Psoas muscle (tissue), 8 donors: ENCODE data around the gene PIP5K1B. TPM values are rescaled to one million over a fixed set of nuclear protein-coding genes. Genes with fewer than 3 reads are reported as not detected.

Experiments
- ATAC-seq, 4 donors: fragments of 200-7000 bp; cut with Tn5 transposase; one replicate each; pipeline ENCODE4 v1.9.1; 2020; ENCODE audit warnings: moderate library complexity in 3 of 4, mild to moderate bottlenecking in 2 of 4
- DNase-seq, 2 donors: peaks; one replicate each; pipeline ENCODE4 v3.0.0-alpha.2; 2020
- H3K27ac ChIP-seq: fragments of 200-600 bp; one replicate; pipeline ENCODE4 v1.8.0; 2022
- H3K27me3 ChIP-seq, 3 donors: fragments of 200-600 bp in 1 of 3; one replicate each; pipeline versions ENCODE4 v1.6.1 to v1.8.0; 2013 to 2022; ENCODE audit warnings: low read length in 2 of 3, mild to moderate bottlenecking in 2 of 3, moderate library complexity in 1 of 3; ENCODE audit not compliant: insufficient read depth in 3 of 3
- H3K36me3 ChIP-seq, 2 donors: fragments of 200-600 bp in 1 of 2; one replicate each; pipeline versions ENCODE4 v1.6.1 to v1.8.0; 2013 to 2022; ENCODE audit warnings: low read depth in 1 of 2, mild to moderate bottlenecking in 1 of 2, moderate library complexity in 1 of 2; ENCODE audit not compliant: insufficient read depth in 1 of 2
- H3K4me1 ChIP-seq: fragments of 200-600 bp; one replicate; pipeline ENCODE4 v1.8.0; 2022
- H3K4me3 ChIP-seq: fragments of 200-600 bp; one replicate; pipeline ENCODE4 v1.8.0; 2022; ENCODE audit warnings: mild to moderate bottlenecking
- H3K9me3 ChIP-seq: fragments of 200-600 bp; one replicate; pipeline ENCODE4 v1.8.0; 2022
- WGBS, 3 donors: extraction: QIAGEN DNeasy Blood & Tissue Kit; methylation state at CpG; one replicate each; pipeline versions ENCODE4 v1.1.6 to v1.1.7; 2013; 5-methylcytosine and 5-hydroxymethylcytosine counted together
- intact Hi-C, 2 donors: fragments of 100-400 bp; cut with DNase I; formaldehyde crosslinking; loops; one replicate each; pipeline versions ENCODE4 v1.11.0 to v1.14.2; 2022
- polyA plus RNA-seq, 3 donors: library from polyadenylated mRNA; stranded (reverse); fragments of 200-250 nt; gene quantifications; one replicate each; pipeline ENCODE4 v1.2.3, GENCODE V29; 2013
- total RNA-seq, 4 donors: library from RNA; stranded (reverse); fragmentation: NEBNext Ultra II Directional in 2 of 4; extraction: Animal tissue kit (Norgen Biotek cat#: 25700) in 2 of 4; gene quantifications; one replicate each; pipeline versions ENCODE4 v1.2.1 to v1.2.4, GENCODE V29; 2021 to 2023
- TF ChIP-seq, protein P1 (sequence below): fragments of 200-600 bp; IDR thresholded peaks from one replicate; pipeline ENCODE4 v1.8.0; 2022; ENCODE audit warnings: antibody characterized with exemption
- donor health status: healthy with polysubstance abuse.
- donor health status: DM: no; HTN: no; CAD: no; lungs with moderate emphysema.
- donor health status: Bipolar disorder and iron deficiency.
- donor health status: healthy.
- donor health status: DM: yes; HTN: yes; CAD: no.
- donor health status: DM: no; HTN: no; CAD: no.
- donor health status: DM: no; HTN: no; CAD: no.
- donor health status: DM: yes; HTN: yes; CAD: no.

PIP5K1B gene
- total and polyA plus RNA-seq, 7 donors, result 0.48 to 2.5 (median 1.7) TPM

DNA sequence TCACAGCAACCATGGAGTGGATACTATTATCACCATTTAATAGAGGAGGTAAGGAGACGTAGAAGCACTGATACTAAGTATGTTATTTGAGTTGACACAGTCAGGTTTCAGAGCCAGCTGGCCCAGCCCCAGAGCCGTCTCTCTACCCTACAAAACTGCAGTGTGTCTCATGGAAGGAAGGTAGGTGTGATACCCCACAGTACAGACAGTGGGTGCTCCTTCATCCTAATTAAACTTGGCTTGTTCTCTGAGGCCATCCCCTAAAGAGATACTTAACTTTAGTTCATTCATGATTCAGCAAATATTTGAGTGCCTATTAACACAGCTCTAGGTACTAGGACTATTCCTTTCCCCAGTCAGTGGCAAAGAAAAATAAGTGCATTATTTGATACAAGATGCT lies 22.6 kb downstream of the PIP5K1B start:
- intact Hi-C loops, result no loop called here
- ATAC-seq, result no peak
- Histone ChIP-seq H3K9me3 (no peaks in the 10 kb centered on the region), H3K4me1 (no peaks in the 10 kb centered on the region), H3K27me3 (no peaks in the 10 kb centered on the region), H3K4me3 (no peak overlapping the region), H3K36me3 (no peaks in the 10 kb centered on the region), H3K27ac (no peak overlapping the region)
- no peak for DNase-seq
- TF ChIP-seq, protein P1, sequence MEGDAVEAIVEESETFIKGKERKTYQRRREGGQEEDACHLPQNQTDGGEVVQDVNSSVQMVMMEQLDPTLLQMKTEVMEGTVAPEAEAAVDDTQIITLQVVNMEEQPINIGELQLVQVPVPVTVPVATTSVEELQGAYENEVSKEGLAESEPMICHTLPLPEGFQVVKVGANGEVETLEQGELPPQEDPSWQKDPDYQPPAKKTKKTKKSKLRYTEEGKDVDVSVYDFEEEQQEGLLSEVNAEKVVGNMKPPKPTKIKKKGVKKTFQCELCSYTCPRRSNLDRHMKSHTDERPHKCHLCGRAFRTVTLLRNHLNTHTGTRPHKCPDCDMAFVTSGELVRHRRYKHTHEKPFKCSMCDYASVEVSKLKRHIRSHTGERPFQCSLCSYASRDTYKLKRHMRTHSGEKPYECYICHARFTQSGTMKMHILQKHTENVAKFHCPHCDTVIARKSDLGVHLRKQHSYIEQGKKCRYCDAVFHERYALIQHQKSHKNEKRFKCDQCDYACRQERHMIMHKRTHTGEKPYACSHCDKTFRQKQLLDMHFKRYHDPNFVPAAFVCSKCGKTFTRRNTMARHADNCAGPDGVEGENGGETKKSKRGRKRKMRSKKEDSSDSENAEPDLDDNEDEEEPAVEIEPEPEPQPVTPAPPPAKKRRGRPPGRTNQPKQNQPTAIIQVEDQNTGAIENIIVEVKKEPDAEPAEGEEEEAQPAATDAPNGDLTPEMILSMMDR, result no peak
- 62 to 72% (median 70%) methylated on average over 2 of the region's 2 CpGs for WGBS, 3 donors

- ATAC-seq, result no peak
- intact Hi-C loops, result no loop called here
- Histone ChIP-seq H3K4me1 (no peaks in the 10 kb centered on the region), H3K27ac (no peak overlapping the region), H3K4me3 (no peak overlapping the region), H3K27me3 (no peaks in the 10 kb centered on the region), H3K36me3 (no peaks in the 10 kb centered on the region), H3K9me3 (no peaks in the 10 kb centered on the region)
- 76 to 87% (median 83%) methylated on average over 1 of the region's 1 CpG for WGBS, 3 donors
- TF ChIP-seq, protein P1, result no peak
- no peak for DNase-seq
Observed at GRCh38 chr9:68728731-68729130, 23.7 kb downstream of the PIP5K1B start.

GRCh38 chr9:68730570-68731235 lies 25.7 kb downstream of the PIP5K1B start:
- Histone ChIP-seq H3K4me3 (no peak overlapping the region), H3K4me1 (no peaks in the 10 kb centered on the region), H3K27me3 (no peaks in the 10 kb centered on the region), H3K9me3 (no peaks in the 10 kb centered on the region), H3K27ac (no peak overlapping the region), H3K36me3 (no peaks in the 10 kb centered on the region)
- ATAC-seq (no peak), DNase-seq (no peak)
- 72 to 84% (median 80%) methylated on average over 2 of the region's 2 CpGs for WGBS, 3 donors
- intact Hi-C loops, result no loop called here
- TF ChIP-seq, protein P1, result no peak

DNA sequence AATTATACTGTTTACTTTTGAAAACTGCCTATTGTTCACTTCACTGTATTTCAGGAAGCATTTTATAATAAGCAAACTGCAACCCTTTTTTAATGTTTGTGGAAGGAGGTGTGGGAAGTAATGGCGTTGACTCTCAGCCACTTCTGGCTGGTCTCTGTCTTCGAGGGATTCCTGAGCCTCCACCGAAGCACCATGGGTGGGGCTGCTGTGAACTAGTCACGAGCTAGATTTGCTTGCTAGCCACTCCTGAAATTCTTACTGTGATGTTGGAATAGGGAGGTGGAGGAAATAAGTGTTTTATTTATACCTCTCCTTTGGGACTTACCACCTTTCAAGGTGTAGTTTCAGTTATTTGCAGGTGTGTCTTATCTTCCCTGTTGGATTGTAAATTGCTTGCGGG lies 26.8 kb downstream of the PIP5K1B start:
- 66 to 73% (median 70%) methylated on average over 5 of the region's 5 CpGs for WGBS, 3 donors
- Histone ChIP-seq H3K4me3 (no peak overlapping the region), H3K27me3 (no peaks in the 10 kb centered on the region), H3K9me3 (no peaks in the 10 kb centered on the region), H3K36me3 (no peaks in the 10 kb centered on the region), H3K4me1 (no peaks in the 10 kb centered on the region), H3K27ac (no peak overlapping the region)
- DNase-seq (no peak), ATAC-seq (no peak)
- TF ChIP-seq, protein P1, result no peak
- intact Hi-C loops, result no loop called here

GRCh38 chr9:68732405-68733020 lies 27.5 kb downstream of the PIP5K1B start:
- H3K9me3 ChIP-seq, result no peaks in the 10 kb centered on the region
- DNase-seq (no peak), ATAC-seq (no peak)
- H3K4me3 ChIP-seq, result no peak overlapping the region
- no peak overlapping the region for H3K27ac ChIP-seq
- H3K36me3 ChIP-seq, result no peaks in the 10 kb centered on the region
- H3K27me3 ChIP-seq, result no peaks in the 10 kb centered on the region
- WGBS, 3 donors, result 70 to 77% (median 73%) methylated on average over 11 of the region's 11 CpGs
- intact Hi-C loops, result no loop called here
- TF ChIP-seq, protein P1, result no peak
- no peaks in the 10 kb centered on the region for H3K4me1 ChIP-seq
